Activated CD8-positive, alpha-beta T cell treated with anti-CD3 and anti-CD28 coated beads, Interleukin-2, amount 10 ng/mL, durations not matched to agents 7 days and 5 days (primary cell): ENCODE results near the gene PPP2R2C. TPM values are rescaled to one million over a fixed set of nuclear protein-coding genes. Genes with fewer than 3 reads are reported as not detected.
A peak's percentile ranks its signal among the peaks of the same experiment; 100 is the strongest.

Experiments used
- ATAC-seq: fragments of 150-1000 bp; cut with Tn5 transposase; one replicate; pipeline ENCODE4 v1.10.0; 2021; ENCODE audit warnings: moderate library complexity
- CTCF ChIA-PET: fragments of 350-600 bp; sonication (Branson Sonifier 250); formaldehyde crosslinking; loops from one replicate; lab custom pipeline; 2021; ENCODE audit warnings: antibody characterized with exemption; lab: Charles Lee
- POLR2A ChIA-PET: fragments of 350-600 bp; sonication (Branson Sonifier 250); formaldehyde crosslinking; loops from one replicate; lab custom pipeline; 2021; ENCODE audit warnings: antibody characterized with exemption; lab: Charles Lee
- DNase-seq: peaks from one replicate; pipeline ENCODE4 v3.0.0-alpha.2; 2020
- H3K27ac Mint-ChIP-seq: one replicate; pipeline ENCODE4 v1.8.0; 2021; ENCODE audit warnings: mild to moderate bottlenecking, mixed read lengths
- H3K27me3 Mint-ChIP-seq: one replicate; pipeline ENCODE4 v1.8.0; 2021; ENCODE audit warnings: low read depth, mixed read lengths
- H3K36me3 Mint-ChIP-seq: one replicate; pipeline ENCODE4 v1.8.0; 2021; ENCODE audit warnings: low read depth, mixed read lengths
- H3K4me1 Mint-ChIP-seq: one replicate; pipeline ENCODE4 v1.8.0; 2021; ENCODE audit warnings: low read depth, mixed read lengths
- H3K4me3 Mint-ChIP-seq: one replicate; pipeline ENCODE4 v1.8.0; 2021; ENCODE audit warnings: mild to moderate bottlenecking, mixed read lengths
- H3K9me3 Mint-ChIP-seq: one replicate; pipeline ENCODE4 v1.8.0; 2022; ENCODE audit warnings: mixed read lengths; ENCODE audit not compliant: insufficient read depth
- total RNA-seq, 2 experiments: library from RNA; stranded (reverse); gene quantifications; one replicate each; pipeline ENCODE4 v1.2.3, GENCODE V29; 2021

The PPP2R2C gene
- not detected for total RNA-seq

- POLR2A ChIA-PET, result no interaction called here
- CTCF ChIA-PET, result no interaction called here
- Mint-ChIP-seq H3K4me1 (peaks cover 7% of the 10 kb centered on the region), H3K4me3 (no peak within 1 kb of the TSS), H3K36me3 (no peaks in the 10 kb centered on the region), H3K27me3 (peaks cover 46% of the 10 kb centered on the region), H3K27ac (no peak within 1 kb of the TSS), H3K9me3 (no peaks in the 10 kb centered on the region)
- DNase-seq (no peak), ATAC-seq (peak; percentile 49)
Observed at GRCh38 chr4:6472387-6473263, at the start of gene PPP2R2C. Gene PPP2R2C (minus strand): TSS chr4:6472614. CDS start chr4:6472229, 385 bp downstream.

GRCh38 chr4:6520978-6521377 is 48.6 kb upstream of the PPP2R2C start:
- no peak for DNase-seq
- ChIA-PET CTCF (no interaction called here), POLR2A (no interaction called here)
- Mint-ChIP-seq H3K27me3 (no peaks in the 10 kb centered on the region), H3K4me3 (no peak overlapping the region), H3K27ac (no peak overlapping the region), H3K36me3 (no peaks in the 10 kb centered on the region), H3K9me3 (no peaks in the 10 kb centered on the region), H3K4me1 (no peaks in the 10 kb centered on the region)
- ATAC-seq, result no peak

- Mint-ChIP-seq H3K27me3 (no peaks in the 10 kb centered on the region), H3K27ac (no peak overlapping the region), H3K9me3 (no peaks in the 10 kb centered on the region), H3K36me3 (no peaks in the 10 kb centered on the region), H3K4me1 (no peaks in the 10 kb centered on the region), H3K4me3 (no peak overlapping the region)
- ATAC-seq (no peak), DNase-seq (no peak)
- ChIA-PET CTCF (no interaction called here), POLR2A (no interaction called here)
Observed at GRCh38 chr4:6520051-6520636, 47.7 kb upstream of the PPP2R2C start.

GRCh38 chr4:6517171-6517570 is 44.8 kb upstream of the PPP2R2C start:
- Mint-ChIP-seq H3K4me1 (no peaks in the 10 kb centered on the region), H3K27ac (no peak overlapping the region), H3K27me3 (no peaks in the 10 kb centered on the region), H3K4me3 (no peak overlapping the region), H3K9me3 (no peaks in the 10 kb centered on the region), H3K36me3 (no peaks in the 10 kb centered on the region)
- no peak for DNase-seq
- ChIA-PET POLR2A (no interaction called here), CTCF (no interaction called here)
- no peak for ATAC-seq

- ChIA-PET POLR2A (no interaction called here), CTCF (no interaction called here)
- no peak for ATAC-seq
Observed at GRCh38 chr4:6516762-6517161, 44.3 kb upstream of the PPP2R2C start.

GRCh38 chr4:6516281-6516680 is 43.9 kb upstream of the PPP2R2C start:
- no peaks in the 10 kb centered on the region for H3K36me3 Mint-ChIP-seq

More at GRCh38 chr4:6516762-6517161, 44.3 kb upstream of the PPP2R2C start:
- Mint-ChIP-seq H3K27me3 (no peaks in the 10 kb centered on the region), H3K4me1 (no peaks in the 10 kb centered on the region), H3K36me3 (no peaks in the 10 kb centered on the region), H3K9me3 (no peaks in the 10 kb centered on the region), H3K4me3 (no peak overlapping the region), H3K27ac (no peak overlapping the region)
- no peak for DNase-seq

GRCh38 chr4:6513678-6514077 is 41.3 kb upstream of the PPP2R2C start:
- Mint-ChIP-seq H3K9me3 (no peaks in the 10 kb centered on the region), H3K36me3 (peaks cover 3% of the 10 kb centered on the region), H3K27me3 (no peaks in the 10 kb centered on the region), H3K4me3 (no peak overlapping the region), H3K27ac (no peak overlapping the region), H3K4me1 (no peaks in the 10 kb centered on the region)
- no peak for ATAC-seq
- ChIA-PET CTCF (no interaction called here), POLR2A (no interaction called here)
- DNase-seq, result no peak

More at GRCh38 chr4:6516281-6516680, 43.9 kb upstream of the PPP2R2C start:
- H3K27ac Mint-ChIP-seq, result no peak overlapping the region
- ChIA-PET CTCF (no interaction called here), POLR2A (no interaction called here)
- ATAC-seq (no peak), DNase-seq (no peak)
- H3K9me3 Mint-ChIP-seq, result no peaks in the 10 kb centered on the region
- H3K4me3 Mint-ChIP-seq, result no peak overlapping the region
- no peaks in the 10 kb centered on the region for H3K27me3 Mint-ChIP-seq
- no peaks in the 10 kb centered on the region for H3K4me1 Mint-ChIP-seq

GRCh38 chr4:6509587-6509986 is 37.2 kb upstream of the PPP2R2C start:
- ChIA-PET CTCF (no interaction called here), POLR2A (no interaction called here)
- Mint-ChIP-seq H3K4me1 (no peaks in the 10 kb centered on the region), H3K27me3 (no peaks in the 10 kb centered on the region), H3K9me3 (peaks cover 12% of the 10 kb centered on the region), H3K27ac (no peak overlapping the region), H3K4me3 (no peak overlapping the region), H3K36me3 (peaks cover 3% of the 10 kb centered on the region)
- DNase-seq, result no peak
- ATAC-seq, result no peak

- H3K4me3 Mint-ChIP-seq, result no peak overlapping the region
- H3K27me3 Mint-ChIP-seq, result no peaks in the 10 kb centered on the region
- ChIA-PET CTCF (no interaction called here), POLR2A (no interaction called here)
- H3K9me3 Mint-ChIP-seq, result peaks cover 16% of the 10 kb centered on the region
- H3K36me3 Mint-ChIP-seq, result peaks cover 3% of the 10 kb centered on the region
- no peaks in the 10 kb centered on the region for H3K4me1 Mint-ChIP-seq
- no peak for DNase-seq
- H3K27ac Mint-ChIP-seq, result no peak overlapping the region
- no peak for ATAC-seq
Observed at GRCh38 chr4:6507345-6507744, 34.9 kb upstream of the PPP2R2C start.

GRCh38 chr4:6506616-6507140 is 34.3 kb upstream of the PPP2R2C start:
- Mint-ChIP-seq H3K9me3 (peaks cover 16% of the 10 kb centered on the region), H3K4me3 (no peak overlapping the region), H3K27ac (no peak overlapping the region), H3K36me3 (peaks cover 3% of the 10 kb centered on the region), H3K4me1 (no peaks in the 10 kb centered on the region), H3K27me3 (no peaks in the 10 kb centered on the region)
- ChIA-PET CTCF (no interaction called here), POLR2A (no interaction called here)
- DNase-seq, result no peak
- ATAC-seq, result no peak

- peaks cover 16% of the 10 kb centered on the region for H3K9me3 Mint-ChIP-seq
- POLR2A ChIA-PET, result no interaction called here
- no peak overlapping the region for H3K4me3 Mint-ChIP-seq
- CTCF ChIA-PET, result no interaction called here
- ATAC-seq (no peak), DNase-seq (no peak)
- H3K27me3 Mint-ChIP-seq, result no peaks in the 10 kb centered on the region
- no peak overlapping the region for H3K27ac Mint-ChIP-seq
- H3K4me1 Mint-ChIP-seq, result no peaks in the 10 kb centered on the region
- no peaks in the 10 kb centered on the region for H3K36me3 Mint-ChIP-seq
Observed at GRCh38 chr4:6504900-6505496, 32.6 kb upstream of the PPP2R2C start.
